GM18873 (cell line): ENCODE results near the gene KLRC4.
"Not testable (repeated sequence)": the region's sequence is repeated elsewhere in the genome, so short reads cannot be mapped to it uniquely, and the experiment has no call there.

ENCODE experiments used
- ATAC-seq: cut with Tn5 transposase; IDR thresholded peaks from one replicate; pipeline ENCODE4 v1.9.1; 2021; ENCODE audit warnings: mild to moderate bottlenecking, moderate library complexity, moderate number of reproducible peaks; ENCODE audit not compliant: unreplicated experiment, low FRiP score

Gene KLRC4

GRCh38 chr12:10369557-10370415 is 39.8 kb downstream of the KLRC4 start:
- ATAC-seq: no peak

GRCh38 chr12:10368206-10369171 is 41.1 kb downstream of the KLRC4 start:
- ATAC-seq: no peak

DNA sequence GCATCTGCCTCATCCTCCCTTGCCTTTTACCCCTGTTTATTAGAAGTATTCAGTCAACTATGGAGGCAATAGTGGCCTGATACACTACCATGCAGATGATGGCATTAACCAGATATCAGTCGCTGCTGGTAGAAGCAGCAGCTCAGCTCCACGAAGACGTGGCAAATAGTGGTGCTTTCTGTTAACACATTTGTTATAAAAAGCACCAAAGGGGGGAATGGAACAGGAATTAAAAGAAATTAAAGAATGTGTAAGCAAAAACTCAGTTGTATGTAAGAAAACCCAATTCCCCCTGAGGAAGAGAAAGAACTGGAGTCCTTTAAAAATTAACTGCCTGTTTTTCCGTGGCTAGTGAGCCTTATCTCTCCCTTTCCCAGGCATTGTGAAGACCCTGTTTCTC is 41.8 kb downstream of the KLRC4 start:
- ATAC-seq: not testable (repeated sequence)

GRCh38 chr12:10366875-10367274 is 42.7 kb downstream of the KLRC4 start:
- ATAC-seq: no peak

DNA sequence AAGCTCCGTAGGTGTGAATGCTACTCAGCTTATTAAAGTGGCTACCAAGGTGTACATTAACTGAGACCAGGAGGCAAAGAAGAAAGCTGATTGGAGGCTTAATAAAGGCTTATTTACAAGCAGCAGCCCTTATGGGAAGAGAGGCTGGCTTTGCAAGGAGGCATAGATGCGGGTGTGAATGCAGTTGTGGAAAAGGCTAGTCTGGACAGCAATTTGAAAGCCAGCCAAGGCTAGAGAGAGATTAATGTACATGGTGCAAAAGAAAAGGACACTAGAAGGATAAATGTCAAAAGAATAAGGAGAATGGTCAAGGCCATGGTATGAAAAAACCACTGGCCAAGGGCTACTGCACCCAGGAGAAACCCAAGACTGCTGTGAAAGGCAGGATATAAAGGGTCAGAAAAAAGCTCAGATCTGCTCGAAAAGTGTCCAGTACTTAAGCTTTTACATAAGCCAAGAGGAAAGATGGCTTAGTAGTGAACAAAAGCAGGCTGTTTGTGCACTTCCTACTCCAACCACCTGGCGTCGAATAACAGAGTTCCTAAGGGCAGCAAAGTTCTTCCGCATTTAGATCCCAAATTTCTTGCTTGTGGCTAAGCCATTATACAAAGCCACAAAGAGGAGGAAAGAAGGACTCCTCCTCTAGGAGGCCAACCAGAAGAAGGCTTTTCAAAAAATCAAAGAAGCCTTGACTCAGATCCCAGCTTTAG is 43.7 kb downstream of the KLRC4 start:
- no peak for ATAC-seq

DNA sequence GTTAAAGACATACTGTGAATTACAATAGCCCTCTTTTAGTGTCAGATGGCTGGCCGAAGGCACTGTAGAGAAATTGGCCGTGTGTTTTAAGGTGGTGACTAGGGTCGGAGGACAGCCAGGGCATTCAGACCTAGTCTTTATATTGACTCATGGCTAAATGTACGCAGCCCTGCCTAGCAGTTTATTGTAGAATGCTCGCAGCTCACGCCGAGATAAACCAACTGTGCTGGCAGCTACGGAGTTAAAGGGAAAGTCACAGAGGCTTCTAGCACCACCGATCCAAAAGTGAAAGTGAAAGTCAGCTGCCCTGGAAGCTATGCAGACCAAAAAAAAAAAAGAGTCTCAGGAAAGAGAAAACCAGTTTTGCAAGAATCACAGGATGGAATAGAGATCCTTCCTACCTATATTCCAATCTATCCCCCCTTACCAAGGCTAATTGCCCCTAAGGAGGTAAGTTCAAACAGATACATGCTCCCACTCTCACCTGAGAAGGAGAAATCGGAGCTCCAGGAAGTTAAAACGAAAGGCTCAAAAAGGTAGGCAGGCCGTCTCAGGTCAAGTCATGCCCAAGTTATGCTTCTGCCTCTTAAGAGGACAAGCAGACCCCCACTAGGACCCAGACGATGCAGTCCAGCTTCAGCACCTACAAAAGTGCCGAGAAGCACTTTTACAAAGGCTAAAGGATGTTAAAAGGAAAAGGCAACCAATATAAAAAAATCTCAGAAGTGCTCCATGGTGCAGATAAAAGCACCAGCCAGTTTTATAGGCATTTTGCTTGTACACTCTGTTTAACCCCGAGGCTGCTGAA is 44.5 kb downstream of the KLRC4 start:
- peak; percentile 46 for ATAC-seq

DNA sequence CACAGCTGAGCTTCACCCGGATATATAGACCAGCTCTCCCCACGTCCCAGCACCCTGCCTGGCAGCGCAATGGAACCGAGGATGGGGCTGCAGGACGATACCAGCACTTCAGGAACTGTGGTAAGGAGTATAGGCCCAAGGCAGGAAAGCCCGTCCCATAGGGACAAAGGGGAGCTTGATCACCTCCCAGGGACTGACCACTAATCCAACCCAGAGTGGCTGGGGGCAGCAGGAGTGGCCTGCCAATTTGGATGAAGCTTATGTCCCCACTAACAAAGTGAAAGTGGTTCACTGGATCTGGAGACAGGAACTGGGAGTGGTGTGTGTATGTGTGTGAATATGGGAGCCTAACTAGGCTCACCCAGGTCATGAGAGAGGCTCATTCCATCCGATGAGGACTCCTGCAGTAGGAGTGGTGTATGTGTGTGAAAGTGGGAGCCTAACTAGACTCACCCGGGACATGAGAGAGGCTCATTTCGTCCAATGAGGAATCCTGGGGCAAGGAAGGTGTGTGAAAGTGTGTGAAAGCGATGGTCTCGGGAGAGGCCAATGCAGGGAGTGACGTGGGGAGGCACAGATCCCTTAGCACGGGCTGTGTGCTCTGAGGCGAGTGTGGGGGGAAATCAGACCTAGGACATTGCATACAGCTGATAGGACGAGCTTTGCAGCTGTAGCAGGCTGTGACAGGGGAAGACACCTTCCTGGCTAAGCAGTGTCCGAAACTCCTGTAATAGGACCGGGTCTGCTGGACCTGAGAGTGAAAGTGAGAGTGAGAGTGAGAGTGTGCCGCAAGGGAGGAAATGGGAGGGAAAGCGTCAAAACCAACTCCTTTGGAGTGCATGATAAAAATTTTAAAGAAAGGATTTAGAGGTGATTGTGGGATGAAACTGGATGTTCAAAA is 45.4 kb downstream of the KLRC4 start:
- ATAC-seq: peak; percentile 82

GRCh38 chr12:10363658-10363913 is 46.0 kb downstream of the KLRC4 start:
- no peak for ATAC-seq

GRCh38 chr12:10362828-10363657 is 46.5 kb downstream of the KLRC4 start:
- ATAC-seq: no peak

- no peak for ATAC-seq
These were observed 47.2 kb downstream of the KLRC4 start for GRCh38 chr12:10362325-10362724.

- no peak for ATAC-seq
These were observed 47.9 kb downstream of the KLRC4 start for GRCh38 chr12:10361622-10362021.

- no peak for ATAC-seq
These were observed 48.5 kb downstream of the KLRC4 start for GRCh38 chr12:10361084-10361483.

DNA sequence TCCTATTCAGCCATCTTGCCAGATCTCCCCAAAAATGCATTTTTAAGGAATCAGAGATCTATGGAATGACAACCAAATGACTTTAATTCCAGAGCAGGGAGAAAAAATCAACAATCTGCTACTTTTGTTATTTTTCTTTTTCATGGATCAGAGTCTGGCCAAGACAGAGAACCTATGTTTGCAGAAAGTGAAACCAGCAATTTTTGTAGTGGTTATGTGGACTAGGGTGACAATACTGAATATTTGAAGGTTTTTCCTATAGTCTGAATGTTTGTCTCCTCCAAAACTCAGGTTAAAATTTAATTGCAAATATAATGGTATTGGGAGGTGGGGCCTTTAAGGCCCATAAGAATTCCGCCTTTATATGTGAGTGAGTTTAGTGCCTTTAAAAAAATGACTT is 50.6 kb downstream of the KLRC4 start:
- no peak for ATAC-seq

GRCh38 chr12:10358131-10358530 is 51.4 kb downstream of the KLRC4 start:
- no peak for ATAC-seq
